Stimulated activated CD8-positive, alpha-beta memory T cell treated with anti-CD3 and anti-CD28 coated beads, Interleukin-4, amount 100 ng/mL, for 24 hours (primary cell): Measurements from ENCODE around the gene AQP7.
"Not testable (repeated sequence)": the region's sequence is repeated elsewhere in the genome, so short reads cannot be mapped to it uniquely, and the experiment has no call there.

Source experiments
- DNase-seq: peaks from one replicate; pipeline ENCODE4 v3.0.0-alpha.2; 2020; ENCODE audit warnings: low read depth

AQP7 gene

DNA sequence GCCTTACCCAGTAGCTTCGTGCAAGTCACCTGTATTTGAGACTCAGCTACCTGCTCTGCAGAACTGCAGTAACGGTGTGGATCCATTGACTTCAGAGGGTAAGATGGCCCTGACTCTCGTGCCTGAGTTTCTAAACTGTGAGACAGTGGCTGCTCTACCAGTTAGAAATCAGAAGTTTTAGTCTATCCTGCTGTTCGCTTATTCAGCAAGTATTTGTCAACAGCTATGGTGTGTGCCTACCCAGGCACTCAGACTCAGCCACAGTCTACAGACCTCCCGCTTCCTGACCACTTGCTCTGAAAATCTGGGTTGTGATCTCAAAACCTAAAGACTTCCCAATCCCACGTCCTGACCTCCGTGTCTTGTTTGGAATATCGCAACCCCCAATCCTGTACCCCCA lies 31.5 kb upstream of the AQP7 start:
- DNase-seq: no peak

DNA sequence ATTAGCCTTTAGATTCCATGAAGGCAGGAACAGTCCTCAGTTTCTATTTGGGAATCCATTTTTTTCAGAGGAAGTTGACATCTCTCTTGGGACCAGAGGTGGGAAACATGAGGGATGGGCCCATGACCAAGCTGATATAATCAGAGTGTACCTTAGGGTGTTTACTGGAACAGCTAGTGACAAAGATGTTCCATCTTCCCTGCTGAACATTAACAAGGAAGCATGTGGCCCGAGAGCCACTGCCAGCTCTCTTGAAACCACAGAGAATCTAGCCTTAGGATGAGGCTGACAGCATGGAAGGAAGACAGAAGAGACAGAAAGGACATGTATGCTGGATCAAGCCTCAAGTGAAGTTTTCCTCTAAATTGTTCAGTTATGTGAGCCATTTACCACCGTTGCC lies 29.1 kb upstream of the AQP7 start:
- DNase-seq: no peak

DNA sequence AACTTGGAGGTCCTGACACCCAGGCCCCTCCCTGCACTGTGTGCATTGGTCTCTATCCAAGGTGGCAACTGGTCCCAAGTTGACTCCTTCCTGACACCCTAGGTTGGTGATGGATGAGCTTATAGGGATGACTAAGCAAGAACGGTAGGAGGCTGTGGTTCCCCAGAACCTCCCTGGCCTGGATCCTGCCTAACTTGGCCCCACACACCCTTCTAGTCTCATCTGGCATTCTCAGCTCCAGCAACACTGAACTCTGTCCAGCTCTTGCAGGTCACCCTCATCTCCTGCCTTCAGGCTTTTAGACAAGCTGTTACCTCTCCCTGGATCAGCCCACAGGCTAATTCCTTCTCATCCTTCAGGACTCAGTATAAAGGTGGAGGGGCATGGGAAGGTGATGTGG lies 28.6 kb upstream of the AQP7 start:
- DNase-seq: no peak

DNA sequence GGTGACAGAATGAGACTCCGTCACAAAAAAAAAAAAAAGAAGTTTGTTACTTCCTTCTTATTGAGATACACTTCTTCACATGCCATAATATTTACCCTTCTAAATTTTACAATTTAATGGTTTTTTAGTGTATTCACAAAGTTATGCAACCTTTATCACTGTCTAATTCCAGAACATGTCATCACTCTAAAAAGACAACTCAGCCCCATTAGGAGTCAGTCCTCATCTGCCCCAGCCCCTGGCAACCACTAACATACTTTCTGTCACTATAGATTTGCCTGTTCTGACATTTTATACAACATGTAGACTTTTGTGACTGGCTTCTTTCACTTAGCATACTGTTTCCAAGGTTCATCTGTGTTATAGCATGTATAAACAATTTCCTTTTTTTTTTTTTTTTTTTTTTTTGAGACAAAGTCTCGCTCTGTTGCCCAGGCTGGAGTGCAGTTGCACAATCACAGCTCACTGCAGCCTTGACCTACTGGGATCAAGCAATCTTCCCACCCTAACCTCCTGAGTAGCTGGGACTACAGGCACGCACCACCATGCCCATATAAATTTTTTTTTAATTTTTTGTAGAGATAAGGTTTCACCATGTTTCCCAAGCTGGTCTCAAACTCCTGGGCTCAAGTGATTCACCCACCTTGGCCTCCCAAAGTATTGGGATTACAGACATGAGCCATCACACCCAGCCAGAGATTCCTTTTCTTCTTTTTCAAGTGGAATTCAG lies 27.1 kb upstream of the AQP7 start:
- no peak for DNase-seq

DNA sequence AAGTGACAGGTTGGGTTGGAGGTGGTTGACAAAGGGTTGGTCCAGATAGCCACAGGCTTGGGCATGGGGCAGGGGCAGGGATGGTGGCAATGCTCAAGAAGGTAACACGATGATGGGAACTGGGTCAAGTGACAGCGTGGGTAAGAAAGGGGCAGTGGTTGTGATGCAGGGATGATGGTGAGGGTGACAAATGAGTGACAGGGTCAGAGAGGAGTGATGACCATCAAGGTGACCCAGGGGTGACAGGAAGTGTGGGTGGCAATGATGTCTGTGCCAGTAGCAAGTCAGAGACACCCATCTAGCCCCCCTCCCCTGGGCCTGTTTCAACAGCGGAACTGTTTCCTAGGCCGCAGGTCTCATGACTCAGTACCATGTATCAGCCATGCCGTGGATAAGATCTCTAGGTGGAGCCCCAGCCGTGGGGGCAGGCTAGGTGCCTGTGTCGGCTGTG lies 24.5 kb upstream of the AQP7 start:
- DNase-seq: no peak

DNA sequence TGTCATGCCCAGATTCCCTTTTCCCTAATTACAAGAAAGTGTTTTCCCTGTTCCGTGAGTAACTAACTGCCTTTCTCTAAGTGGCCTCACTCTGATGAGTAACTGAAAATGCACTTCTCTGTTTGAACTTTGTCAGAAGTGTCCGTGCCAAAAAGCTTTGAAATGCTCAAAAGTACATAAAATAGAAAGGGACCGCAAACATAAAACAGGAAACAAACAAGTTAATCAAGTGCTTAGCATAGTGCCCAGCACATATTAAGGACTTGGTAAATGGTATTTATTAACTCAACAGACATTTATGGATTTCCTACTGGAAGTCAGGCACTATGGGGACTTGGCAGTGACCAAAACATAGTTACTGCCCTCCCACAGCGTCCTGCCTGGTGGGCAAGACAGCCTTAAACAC lies 22.8 kb upstream of the AQP7 start:
- DNase-seq: no peak

DNA sequence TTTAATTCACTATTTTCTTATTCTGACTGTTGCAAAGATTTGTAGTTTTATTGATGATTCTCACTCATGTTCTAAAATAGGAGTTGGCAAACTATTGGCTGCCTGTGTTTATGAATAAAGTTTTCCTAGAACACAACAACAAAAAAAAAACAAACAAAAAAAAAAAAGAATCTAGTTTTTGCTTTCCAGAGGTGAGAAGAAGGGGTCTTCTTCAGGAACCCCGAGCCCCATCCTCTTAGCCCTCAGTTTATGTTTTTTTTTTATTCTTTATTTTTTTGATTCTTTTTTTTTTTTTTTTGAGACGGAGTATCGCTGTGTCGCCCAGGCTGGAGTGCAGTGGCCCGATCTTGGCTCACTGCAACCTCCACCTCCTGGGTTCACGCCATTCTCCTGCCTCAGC lies 22.1 kb upstream of the AQP7 start:
- not testable (repeated sequence) for DNase-seq

DNA sequence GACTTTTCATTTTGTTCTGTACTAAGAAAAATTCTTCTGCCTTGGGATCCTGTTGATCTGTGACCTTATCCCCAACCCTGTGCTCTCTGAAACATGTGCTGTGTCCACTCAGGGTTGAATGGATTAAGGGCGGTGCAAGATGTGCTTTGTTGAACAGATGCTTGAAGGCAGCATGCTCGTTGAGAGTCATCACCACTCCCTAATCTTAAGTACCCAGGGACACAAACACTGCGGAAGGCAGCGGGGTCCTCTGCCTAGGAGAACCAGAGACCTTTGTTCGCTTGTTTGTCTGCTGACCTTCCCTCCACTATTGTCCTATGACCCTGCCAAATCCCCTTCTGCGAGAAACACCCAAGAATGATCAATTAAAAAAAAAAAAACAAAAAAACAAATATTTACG lies 21.7 kb upstream of the AQP7 start:
- DNase-seq: not testable (repeated sequence)

DNA sequence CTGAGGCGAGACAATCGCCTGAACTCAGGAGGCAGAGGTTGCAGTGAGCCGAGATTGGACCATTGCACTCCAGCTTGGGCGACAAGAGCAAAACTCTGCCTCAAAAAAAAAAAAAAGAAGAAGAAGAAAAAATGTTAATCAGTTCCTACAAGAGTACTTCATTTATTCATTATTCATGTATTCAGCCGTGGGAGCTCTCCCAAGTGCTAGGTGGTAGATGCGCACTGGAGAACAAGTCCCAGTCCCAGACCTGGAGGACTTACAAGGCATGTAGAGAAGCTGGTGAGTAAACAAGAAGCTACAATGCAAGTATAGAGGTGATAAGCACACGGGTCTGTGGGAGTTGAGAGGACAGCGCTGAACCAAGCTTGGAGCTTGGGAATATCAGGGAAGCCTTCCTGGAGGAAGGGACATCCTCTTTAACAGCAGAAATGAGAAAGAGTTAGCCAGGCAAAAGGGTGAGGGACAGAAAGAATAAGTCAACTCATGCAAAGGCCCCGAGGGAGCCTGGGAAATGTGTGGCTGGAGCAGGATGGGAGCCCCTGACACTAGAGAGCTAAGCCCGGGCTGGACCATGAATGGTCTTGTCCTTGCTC lies 17.4 kb upstream of the AQP7 start:
- DNase-seq: no peak

DNA sequence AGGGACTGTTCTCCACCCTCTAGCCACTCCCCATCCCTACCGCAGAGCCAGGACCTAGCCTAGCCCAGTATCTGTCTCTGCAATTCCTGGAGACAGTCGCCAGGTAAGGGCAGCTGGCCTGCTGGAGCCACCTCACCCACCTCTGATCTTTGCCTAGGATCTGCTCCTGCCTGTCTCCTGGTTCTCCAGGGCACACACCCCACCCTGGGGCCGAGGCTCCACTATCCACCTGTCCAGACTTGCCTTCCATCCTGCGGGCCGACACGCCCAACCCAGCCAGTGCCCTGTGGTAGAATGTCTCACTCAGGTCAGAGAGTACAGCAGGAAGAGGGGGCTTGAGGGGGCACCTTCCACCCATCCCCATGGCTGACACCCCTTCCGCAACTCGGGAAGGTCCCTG lies 15.7 kb upstream of the AQP7 start:
- DNase-seq: no peak

DNA sequence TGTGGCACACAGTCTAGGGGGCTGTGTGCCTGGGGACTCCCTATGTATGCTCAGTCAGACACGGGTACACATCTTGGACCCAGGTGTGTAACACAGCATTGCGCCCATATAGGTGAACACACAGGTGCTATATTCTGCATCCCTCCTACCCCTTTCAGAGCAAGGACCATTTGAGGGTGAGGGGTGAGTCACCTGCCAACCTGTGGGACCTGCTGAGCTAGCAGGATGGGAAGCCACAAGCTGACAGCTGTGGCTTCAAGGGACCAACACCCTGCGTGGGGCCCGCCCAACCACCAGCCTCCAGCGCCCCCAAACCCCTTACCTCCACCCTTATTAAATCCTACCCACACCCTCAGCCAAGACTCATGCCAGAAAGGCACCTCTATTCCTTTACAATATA lies 14.6 kb upstream of the AQP7 start:
- DNase-seq: no peak

DNA sequence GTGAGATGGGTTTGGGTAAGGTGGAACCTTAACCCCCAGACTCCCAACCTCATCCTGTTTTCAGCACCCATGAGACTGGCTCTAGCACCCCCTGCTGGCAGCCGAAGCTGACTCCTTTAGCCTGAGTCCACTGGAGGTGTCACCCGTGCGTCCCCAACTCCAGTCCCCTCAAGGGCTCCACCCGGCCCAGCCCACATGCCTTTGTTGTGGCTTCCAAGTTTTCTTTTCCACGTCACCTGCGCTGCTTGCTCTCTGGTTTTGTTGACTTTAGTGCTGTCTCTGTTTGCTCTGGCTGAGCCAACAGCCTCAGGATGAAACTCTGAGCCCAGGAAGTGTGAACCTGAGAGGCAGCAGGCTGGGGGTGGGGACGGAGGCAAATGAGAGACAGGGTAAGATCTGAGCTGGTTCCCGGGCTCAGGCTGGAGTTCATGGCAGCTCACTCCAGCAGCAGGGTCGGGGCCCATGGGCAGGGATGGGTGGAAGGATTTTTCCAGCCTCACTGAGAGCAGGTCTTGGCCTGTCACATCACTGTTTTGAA lies 13.2 kb upstream of the AQP7 start:
- peak; percentile 70 for DNase-seq

DNA sequence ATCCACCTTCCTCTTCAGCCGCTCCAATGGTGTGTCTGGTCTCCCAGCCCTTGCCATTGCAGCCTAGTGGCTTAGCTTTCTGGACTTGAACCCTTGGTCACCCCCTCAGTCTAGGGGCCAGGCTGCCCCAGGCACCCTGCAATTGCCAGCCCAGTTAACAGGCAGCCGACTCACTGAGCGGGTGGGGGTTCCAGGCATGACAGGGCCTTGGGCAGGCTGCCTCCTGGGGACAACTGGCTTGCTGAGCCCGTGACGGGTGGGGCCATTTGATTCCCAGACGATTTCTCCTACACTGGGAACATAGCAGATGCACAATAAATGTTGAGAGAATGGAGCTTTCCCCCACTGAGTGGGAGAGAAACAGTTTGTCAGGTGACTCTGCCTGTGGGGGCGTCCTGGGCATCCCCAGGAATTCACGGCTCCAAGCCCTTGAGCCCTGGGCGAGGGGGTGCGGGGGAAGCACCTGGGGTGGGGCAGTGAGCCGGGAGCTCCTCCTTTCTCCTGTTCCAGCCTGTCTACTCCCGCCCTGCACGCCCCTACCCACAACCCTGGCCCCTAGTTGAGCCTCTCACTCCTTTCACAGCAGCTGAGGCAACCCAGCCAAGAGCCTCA lies 12.6 kb upstream of the AQP7 start:
- no peak for DNase-seq

DNA sequence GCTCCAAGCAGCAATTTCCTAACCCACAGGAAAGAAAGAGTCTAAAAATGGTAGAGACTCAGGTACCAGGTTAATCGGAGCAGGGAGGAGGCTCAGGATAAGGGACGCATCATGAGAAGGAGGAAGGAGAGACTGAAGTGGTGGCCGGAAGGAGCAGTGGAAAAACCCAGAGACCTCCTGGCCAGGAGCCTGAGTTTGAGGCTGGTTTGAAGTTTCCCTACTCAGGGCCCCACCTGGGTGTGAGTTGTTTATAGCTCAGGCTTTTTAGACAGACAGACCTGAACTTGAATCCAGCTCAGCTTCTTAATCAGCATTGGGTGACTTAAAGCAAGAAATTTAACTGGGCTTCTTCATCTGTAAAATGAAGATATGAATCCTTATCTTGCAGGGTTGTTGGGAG lies 11.9 kb upstream of the AQP7 start:
- DNase-seq: no peak

DNA sequence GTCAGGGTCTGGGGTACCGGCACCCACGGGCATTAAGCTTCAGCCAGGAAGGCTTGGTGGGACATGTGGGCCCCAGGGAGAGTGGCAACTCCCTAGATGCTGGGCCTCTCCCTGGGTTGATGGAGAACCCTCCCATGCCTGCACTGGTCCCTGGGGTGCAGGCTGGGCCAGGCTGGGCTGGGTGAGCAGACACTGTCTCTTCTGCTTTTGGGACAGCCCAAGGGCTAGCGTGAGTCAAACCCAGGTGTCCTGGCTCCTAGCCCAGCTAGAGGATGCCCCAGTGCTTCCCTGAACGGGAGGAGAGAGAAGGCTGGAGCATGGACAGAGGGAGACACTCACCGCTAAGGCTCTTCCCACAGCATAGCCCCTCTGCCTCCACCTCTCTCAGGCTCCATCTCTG lies 5.7 kb upstream of the AQP7 start:
- no peak for DNase-seq

DNA sequence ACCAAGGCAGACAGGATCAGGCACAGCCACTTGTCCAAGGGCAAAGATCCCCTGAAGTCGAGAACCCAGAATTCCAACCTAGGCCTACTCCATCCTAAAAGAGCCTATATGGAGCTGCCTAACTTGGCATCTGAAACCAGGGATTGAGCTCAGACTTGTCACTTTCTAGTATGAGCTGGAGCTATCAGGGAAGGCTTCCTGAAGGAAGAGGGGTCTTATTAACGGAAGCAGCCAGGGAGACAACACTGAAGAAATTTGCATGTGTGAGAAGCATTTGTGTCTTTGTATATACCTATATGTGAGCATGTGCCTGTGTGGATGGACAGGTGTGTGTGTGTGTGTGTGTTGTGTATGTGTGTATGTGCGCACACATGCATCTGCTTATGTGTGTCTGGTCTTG lies 4.7 kb upstream of the AQP7 start:
- no peak for DNase-seq

DNA sequence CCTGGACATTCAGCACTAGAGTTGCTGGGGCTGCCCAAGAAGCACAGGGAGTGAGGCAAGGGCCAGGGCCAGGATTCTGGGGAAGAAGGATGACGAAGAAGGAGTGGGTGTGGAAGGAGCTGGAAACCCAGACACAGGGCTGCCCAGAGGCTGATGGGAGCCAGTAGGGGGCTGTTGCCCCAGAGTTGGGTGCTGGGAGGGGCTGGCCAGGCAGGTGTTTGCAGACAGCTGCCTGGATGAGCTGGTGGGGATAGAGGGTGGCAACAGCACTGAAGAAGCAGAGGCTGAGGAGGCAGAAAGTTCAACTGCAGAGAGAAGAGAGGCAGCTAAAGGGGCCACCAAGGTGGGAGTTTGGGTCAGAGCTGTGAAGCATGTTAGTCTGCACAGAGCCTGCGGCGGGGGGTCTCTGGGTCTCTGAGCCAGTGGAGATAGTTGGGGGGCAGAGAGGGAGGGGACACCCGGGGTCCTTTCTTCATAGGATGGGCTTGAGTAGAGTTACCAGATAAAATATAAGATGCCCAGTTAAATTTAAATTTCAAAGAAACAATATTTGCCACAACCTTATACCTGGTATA lies 2.5 kb upstream of the AQP7 start:
- no peak for DNase-seq

DNA sequence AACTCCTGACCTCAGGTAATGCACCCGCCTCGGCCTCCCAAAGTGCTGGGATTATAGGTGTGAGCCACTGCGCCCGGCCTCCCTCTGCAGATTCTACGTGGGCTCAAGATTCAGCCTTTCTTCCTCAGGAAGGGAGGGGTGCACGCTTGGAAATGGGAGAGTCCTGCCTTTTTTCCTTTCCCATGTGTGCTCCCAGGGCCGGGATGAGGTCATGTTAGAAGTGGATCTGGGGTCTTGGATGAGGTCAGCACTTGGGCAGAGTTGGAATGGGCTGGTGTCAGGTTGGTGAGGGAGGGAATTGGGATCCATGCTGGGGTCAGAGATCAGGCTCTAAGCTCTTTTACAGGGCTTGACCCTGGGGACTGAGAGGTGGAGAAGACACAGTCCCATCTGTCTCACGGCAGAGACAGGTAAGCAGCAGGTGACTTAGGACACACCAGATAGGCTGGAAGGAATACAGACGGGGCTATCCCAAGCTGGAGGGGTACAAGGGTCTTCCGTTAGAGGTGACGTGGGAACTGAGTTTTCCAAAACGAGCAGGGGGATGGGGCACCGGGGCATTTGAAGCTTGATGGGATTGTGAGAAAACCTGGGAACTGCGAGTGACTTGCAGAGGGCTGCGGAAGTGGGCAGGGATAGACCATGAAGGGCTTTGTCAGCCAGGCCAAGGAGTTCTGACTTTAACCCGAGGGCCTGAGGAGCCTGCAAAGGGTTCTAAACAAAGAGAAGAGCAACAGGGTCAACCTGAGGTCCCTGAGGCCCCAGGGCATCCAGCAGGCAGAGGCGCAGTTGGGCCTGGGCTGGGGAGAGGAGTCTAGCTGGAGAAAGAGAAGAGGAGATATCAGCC lies 1.8 kb upstream of the AQP7 start:
- DNase-seq: no peak

DNA sequence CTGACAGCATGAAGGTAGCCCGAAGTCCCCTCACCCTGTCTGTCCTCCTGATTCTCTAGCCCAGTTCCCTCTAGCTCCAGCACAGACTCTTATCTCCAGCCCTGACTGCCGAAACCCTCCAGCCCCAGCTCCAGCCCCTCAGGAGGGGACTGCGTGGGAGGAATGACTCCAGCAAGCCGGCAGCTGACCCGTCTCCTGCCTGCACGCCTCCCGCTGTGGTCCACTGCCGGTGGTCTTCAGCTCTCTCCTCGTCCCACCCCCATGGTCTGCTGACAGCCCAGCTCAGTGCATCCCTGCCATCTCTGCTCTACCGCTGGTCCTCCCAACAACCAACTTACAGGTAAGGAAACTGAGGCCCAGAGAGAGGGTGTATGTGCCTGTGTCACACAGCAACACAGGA lies 559 bp downstream of the AQP7 start:
- not testable (repeated sequence) for DNase-seq

DNA sequence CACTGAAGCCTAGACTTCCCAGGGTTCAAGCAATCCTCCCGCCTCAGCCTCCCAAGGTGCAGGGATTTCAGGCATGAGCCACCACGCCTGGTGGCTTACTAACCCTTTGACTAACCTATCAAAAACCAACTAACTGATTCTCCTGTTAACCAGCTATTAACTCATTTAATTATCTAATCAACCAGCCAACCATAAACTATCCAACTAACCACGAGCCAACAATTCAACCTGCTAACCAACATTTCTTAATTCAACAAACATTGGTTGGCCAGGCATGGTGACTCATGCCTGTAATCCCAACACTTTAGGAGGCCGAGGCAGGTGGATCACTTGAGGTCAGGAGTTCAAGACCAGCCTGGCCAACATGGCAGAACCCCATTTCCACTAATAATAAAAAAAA lies 3.3 kb downstream of the AQP7 start:
- DNase-seq: not testable (repeated sequence)

DNA sequence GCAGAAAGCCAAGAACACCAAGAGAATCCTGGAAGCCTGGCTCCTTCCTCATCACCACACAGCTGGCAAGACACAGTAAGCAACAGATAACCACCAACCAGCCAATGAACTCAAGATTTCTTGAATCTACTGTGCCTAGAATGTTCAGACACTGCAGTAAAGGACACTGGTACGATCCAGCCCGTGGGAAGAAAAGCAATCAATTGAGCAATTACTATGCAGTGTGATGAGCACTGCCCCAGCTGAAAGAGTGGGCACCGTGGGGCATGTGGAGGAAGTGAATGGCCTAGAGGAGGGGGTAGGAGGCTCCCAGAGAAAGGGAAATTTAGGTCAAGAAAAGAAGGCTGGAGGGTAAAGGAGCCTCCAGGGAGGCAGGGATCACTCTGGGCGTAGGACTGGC lies 4.6 kb downstream of the AQP7 start:
- not testable (repeated sequence) for DNase-seq
